Subcutaneous abdominal adipose tissue (tissue), 5 donors: ENCODE results near the gene SIRPD.
"Not testable (repeated sequence)": the region's sequence is repeated elsewhere in the genome, so short reads cannot be mapped to it uniquely, and the experiment has no call there.

ENCODE experiments used
- H3K27ac ChIP-seq: one replicate; pipeline ENCODE4 v1.7.0; 2013; ENCODE audit warnings: low read depth, mild to moderate bottlenecking, inconsistent platforms, low read length, moderate library complexity
- H3K27me3 ChIP-seq, 5 donors: one replicate each; pipeline ENCODE4 v1.7.0; 2013; ENCODE audit warnings: low read length in 5 of 5, inconsistent platforms in 1 of 5; ENCODE audit not compliant: control insufficient read depth in 5 of 5, insufficient read depth in 4 of 5
- H3K36me3 ChIP-seq, 5 donors: one replicate each; pipeline ENCODE4 v1.7.0; 2013; ENCODE audit warnings: low read length in 5 of 5; ENCODE audit not compliant: control insufficient read depth in 5 of 5, insufficient read depth in 5 of 5
- H3K4me1 ChIP-seq, 5 donors: one replicate each; pipeline ENCODE4 v1.7.0; 2013; ENCODE audit warnings: low read length in 5 of 5, mild to moderate bottlenecking in 3 of 5, moderate library complexity in 1 of 5; ENCODE audit not compliant: control insufficient read depth in 5 of 5, insufficient read depth in 5 of 5
- H3K4me3 ChIP-seq, 5 donors: one replicate each; pipeline ENCODE4 v1.7.0; 2013; ENCODE audit warnings: low read length in 5 of 5, low read depth in 1 of 5
- H3K9ac ChIP-seq, 5 donors: one replicate each; pipeline ENCODE4 v1.7.0; 2013; ENCODE audit warnings: low read length in 5 of 5, mild to moderate bottlenecking in 4 of 5, moderate library complexity in 3 of 5
- H3K9me3 ChIP-seq, 5 donors: one replicate each; pipeline ENCODE4 v1.7.0; 2013; ENCODE audit warnings: low read length in 5 of 5; ENCODE audit not compliant: control insufficient read depth in 5 of 5
- donor health status: healthy.
- donor health status: healthy.
- donor health status: healthy.
- donor health status: healthy.
- donor health status: healthy.

Gene SIRPD

GRCh38 chr20:1571583-1571982 is 14.1 kb upstream of the SIRPD start:
- not testable (repeated sequence) for H3K27ac ChIP-seq, H3K9ac ChIP-seq, H3K4me3 ChIP-seq, H3K36me3 ChIP-seq, H3K9me3 ChIP-seq, H3K27me3 ChIP-seq, H3K4me1 ChIP-seq

GRCh38 chr20:1569415-1569881 is 11.9 kb upstream of the SIRPD start:
- no peaks in the 10 kb centered on the region for H3K9me3 ChIP-seq
- peaks cover 0 to 5% (median 0%) of the 10 kb centered on the region in 5 donors for H3K4me1 ChIP-seq
- H3K27ac ChIP-seq: no peak overlapping the region

GRCh38 chr20:1568163-1568490 is 10.6 kb upstream of the SIRPD start:
- Histone ChIP-seq H3K27ac (no peak overlapping the region), H3K4me3 (no peak overlapping the region), H3K4me1 (peaks cover 0 to 5% (median 0%) of the 10 kb centered on the region in 5 donors), H3K36me3 (no peaks in the 10 kb centered on the region), H3K27me3 (no peaks in the 10 kb centered on the region), H3K9ac (no peak overlapping the region), H3K9me3 (no peaks in the 10 kb centered on the region)

More at GRCh38 chr20:1569415-1569881, 11.9 kb upstream of the SIRPD start:
- no peaks in the 10 kb centered on the region for H3K27me3 ChIP-seq
- no peak overlapping the region for H3K4me3 ChIP-seq
- no peaks in the 10 kb centered on the region for H3K36me3 ChIP-seq
- H3K9ac ChIP-seq: no peak overlapping the region

- H3K4me3 ChIP-seq: no peak overlapping the region
- H3K27ac ChIP-seq: no peak overlapping the region
- no peaks in the 10 kb centered on the region for H3K36me3 ChIP-seq
- H3K9me3 ChIP-seq: no peaks in the 10 kb centered on the region
- H3K9ac ChIP-seq: no peak overlapping the region
- no peaks in the 10 kb centered on the region for H3K27me3 ChIP-seq
- peaks cover 0 to 5% (median 0%) of the 10 kb centered on the region in 5 donors for H3K4me1 ChIP-seq
Measured at GRCh38 chr20:1567392-1568162, 10.1 kb upstream of the SIRPD start.

GRCh38 chr20:1566701-1567100 is 9.2 kb upstream of the SIRPD start:
- Histone ChIP-seq H3K4me1 (peaks cover 0 to 5% (median 0%) of the 10 kb centered on the region in 5 donors), H3K36me3 (no peaks in the 10 kb centered on the region), H3K27me3 (no peaks in the 10 kb centered on the region), H3K9ac (no peak overlapping the region), H3K9me3 (no peaks in the 10 kb centered on the region), H3K27ac (no peak overlapping the region), H3K4me3 (no peak overlapping the region)

GRCh38 chr20:1565461-1565860 is 8.0 kb upstream of the SIRPD start:
- no peaks in the 10 kb centered on the region for H3K36me3 ChIP-seq
- no peak overlapping the region for H3K9ac ChIP-seq
- no peak overlapping the region for H3K4me3 ChIP-seq
- peaks cover 0 to 5% (median 0%) of the 10 kb centered on the region in 5 donors for H3K4me1 ChIP-seq
- H3K27me3 ChIP-seq: no peaks in the 10 kb centered on the region
- H3K9me3 ChIP-seq: no peaks in the 10 kb centered on the region
- no peak overlapping the region for H3K27ac ChIP-seq

- Histone ChIP-seq H3K36me3 (no peaks in the 10 kb centered on the region), H3K9me3 (no peaks in the 10 kb centered on the region), H3K27ac (no peak overlapping the region), H3K4me1 (peaks cover 0 to 5% (median 0%) of the 10 kb centered on the region in 5 donors), H3K9ac (no peak overlapping the region), H3K27me3 (peaks cover 0 to under 1% (median 0%) of the 10 kb centered on the region in 5 donors), H3K4me3 (no peak overlapping the region)
Measured at GRCh38 chr20:1563598-1563997, 6.1 kb upstream of the SIRPD start.

GRCh38 chr20:1562622-1563021 is 5.1 kb upstream of the SIRPD start:
- H3K4me3 ChIP-seq: no peak overlapping the region
- H3K27ac ChIP-seq: no peak overlapping the region
- no peaks in the 10 kb centered on the region for H3K4me1 ChIP-seq
- H3K9me3 ChIP-seq: no peaks in the 10 kb centered on the region
- H3K9ac ChIP-seq: no peak overlapping the region
- H3K27me3 ChIP-seq: peaks cover 0 to 3% (median 0%) of the 10 kb centered on the region in 5 donors
- no peaks in the 10 kb centered on the region for H3K36me3 ChIP-seq

- H3K36me3 ChIP-seq: no peaks in the 10 kb centered on the region
- H3K27me3 ChIP-seq: peaks cover 0 to 3% (median 0%) of the 10 kb centered on the region in 5 donors
- no peak overlapping the region for H3K9ac ChIP-seq
- H3K27ac ChIP-seq: no peak overlapping the region
- H3K9me3 ChIP-seq: peaks cover 0 to 3% (median 0%) of the 10 kb centered on the region in 5 donors
- no peak overlapping the region for H3K4me3 ChIP-seq
- no peaks in the 10 kb centered on the region for H3K4me1 ChIP-seq
Measured at GRCh38 chr20:1561350-1561749, 3.8 kb upstream of the SIRPD start.

- Histone ChIP-seq H3K4me3 (no peak overlapping the region), H3K9ac (no peak overlapping the region), H3K27me3 (peaks cover 0 to 6% (median 0%) of the 10 kb centered on the region in 5 donors), H3K36me3 (no peaks in the 10 kb centered on the region), H3K4me1 (no peaks in the 10 kb centered on the region), H3K9me3 (peaks cover 2 to 9% (median 7%) of the 10 kb centered on the region in 5 donors), H3K27ac (no peak overlapping the region)
Measured at GRCh38 chr20:1555952-1556351, 1.6 kb downstream of the SIRPD start.
